ENCODE measurements around the gene TULP1. TPM values are rescaled to one million over a fixed set of nuclear protein-coding genes. Genes with fewer than 3 reads are reported as not detected.

TULP1 gene
- total and polyA plus RNA-seq, 2 of the 13 experiments (the other 11 are each of a cell fraction or from before 2014, with no cell fraction given): not detected

- TF ChIP-seq REST (IDR thresholded peaks at IDR 0.05; ENCODE audit: borderline replicate concordance in 1 of 2, low read depth in 1 of 2, low read length in 2 of 2) (no peak), SP4 (CRISPR knock-in tag; IDR thresholded peaks at IDR 0.05) (no peak; the same call in 1 of the 2 replicates), GPN1 (CRISPR knock-in tag; IDR thresholded peaks at IDR 0.05; ENCODE audit: borderline replicate concordance) (peak; percentile 95), ZNF777 (CRISPR knock-in tag; IDR thresholded peaks at IDR 0.05) (peak; percentile 94), TOE1 (CRISPR knock-in tag; IDR thresholded peaks at IDR 0.05) (peak; percentile 30; the same call in 1 of the 2 replicates), ZBTB21 (CRISPR knock-in tag; IDR thresholded peaks at IDR 0.05) (no peak), REPIN1 (CRISPR knock-in tag; IDR thresholded peaks at IDR 0.05; ENCODE audit: borderline replicate concordance, low read depth) (peak; percentile 67), CBX1 (IDR thresholded peaks at IDR 0.05; ENCODE audit: low read depth) (no peak), ZNF546 (CRISPR knock-in tag; conservative IDR thresholded peaks at IDR 0.05) (peak; percentile 92; the same call in 1 of the 2 replicates), ZNF34 (CRISPR knock-in tag; IDR thresholded peaks at IDR 0.05; ENCODE audit: borderline replicate concordance) (peak; percentile 81; the same call in 1 of the 2 replicates), NFIC (IDR thresholded peaks at IDR 0.05; ENCODE audit: low read length) (no peak), ARID2 (CRISPR knock-in tag; IDR thresholded peaks at IDR 0.05; ENCODE audit: borderline replicate concordance) (0 out of 2 replicates have a peak, but pooled peaks have one; percentile 78), NR2F1 (CRISPR knock-in tag; IDR thresholded peaks at IDR 0.05) (no peak), GMEB1 (CRISPR knock-in tag; IDR thresholded peaks at IDR 0.05; ENCODE audit: borderline replicate concordance) (peak; percentile 35; the same call in 1 of the 2 replicates), ZNF577 (CRISPR knock-in tag; IDR thresholded peaks at IDR 0.05; ENCODE audit: borderline replicate concordance, low read depth) (peak; percentile 66; the same call in 1 of the 2 replicates), ZBTB49 (CRISPR knock-in tag; IDR thresholded peaks at IDR 0.05; ENCODE audit: borderline replicate concordance) (peak; percentile 92), ZFP36 (IDR thresholded peaks at IDR 0.05; ENCODE audit: borderline replicate concordance, low read depth, low read length, partially characterized antibody) (no peak)
- TF ChIP-seq, protein P1, sequence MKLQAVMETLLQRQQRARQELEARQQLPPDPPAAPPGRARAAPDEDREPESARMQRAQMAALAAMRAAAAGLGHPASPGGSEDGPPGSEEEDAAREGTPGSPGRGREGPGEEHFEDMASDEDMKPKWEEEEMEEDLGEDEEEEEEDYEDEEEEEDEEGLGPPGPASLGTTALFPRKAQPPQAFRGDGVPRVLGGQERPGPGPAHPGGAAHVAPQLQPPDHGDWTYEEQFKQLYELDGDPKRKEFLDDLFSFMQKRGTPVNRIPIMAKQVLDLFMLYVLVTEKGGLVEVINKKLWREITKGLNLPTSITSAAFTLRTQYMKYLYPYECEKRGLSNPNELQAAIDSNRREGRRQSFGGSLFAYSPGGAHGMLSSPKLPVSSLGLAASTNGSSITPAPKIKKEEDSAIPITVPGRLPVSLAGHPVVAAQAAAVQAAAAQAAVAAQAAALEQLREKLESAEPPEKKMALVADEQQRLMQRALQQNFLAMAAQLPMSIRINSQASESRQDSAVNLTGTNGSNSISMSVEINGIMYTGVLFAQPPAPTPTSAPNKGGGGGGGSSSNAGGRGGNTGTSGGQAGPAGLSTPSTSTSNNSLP (IDR thresholded peaks at IDR 0.05; ENCODE audit: low read depth, low read length): 0 out of 2 replicates have a peak, but pooled peaks have one; percentile 3
These were observed 14.9 kb downstream of the TULP1 start (continued) for GRCh38 chr6:35497571-35498421.
